B cell (primary cell): Measurements from ENCODE around the gene DNTTIP2. TPM values are rescaled to one million over a fixed set of nuclear protein-coding genes. Genes with fewer than 3 reads are reported as not detected.

Experiments
- ATAC-seq: fragments of 200-7000 bp; cut with Tn5 transposase; one replicate; pipeline ENCODE4 v1.10.0; 2021; ENCODE audit warnings: low read depth, mild to moderate bottlenecking, moderate number of reproducible peaks, moderate library complexity
- CTCF ChIA-PET: fragments of 350-600 bp; sonication (Branson Sonifier 250); formaldehyde crosslinking; loops from one replicate; lab custom pipeline; 2021; ENCODE audit warnings: antibody characterized with exemption, inconsistent platforms; lab: Charles Lee
- POLR2A ChIA-PET: fragments of 350-600 bp; sonication (Branson Sonifier 250); formaldehyde crosslinking; loops from one replicate; lab custom pipeline; 2021; ENCODE audit warnings: antibody characterized with exemption; lab: Charles Lee
- DNase-seq: peaks from one replicate; pipeline ENCODE4 v3.0.0; 2013
- H2AFZ ChIP-seq: 2 replicates; pipeline ENCODE4 v1.6.1; 2012; ENCODE audit warnings: mild to moderate bottlenecking, low read depth, low read length; ENCODE audit not compliant: insufficient read depth, poor library complexity, severe bottlenecking
- H3K27ac ChIP-seq, 2 donors: 1 replicate in 1 of 2; 2 replicates in 1 of 2; pipeline ENCODE4 v1.5.1; 2012 to 2013; ENCODE audit warnings: low read length in 2 of 2, mild to moderate bottlenecking in 2 of 2, moderate library complexity in 1 of 2
- H3K27me3 ChIP-seq, 4 experiments: fragments of 200-600 bp in 1 of 4; sonication (generic) in 1 of 4; replicated peaks in 1 of 4; 1 replicate in 2 of 4; 2 replicates in 2 of 4; pipeline versions ENCODE4 v1.6.1 to v1.7.0; 2013 to 2016; ENCODE audit warnings: low read length in 3 of 4, mild to moderate bottlenecking in 2 of 4, mixed read lengths in 1 of 4, moderate library complexity in 1 of 4; ENCODE audit not compliant: insufficient read depth in 4 of 4, control insufficient read depth in 3 of 4; ENCODE audit errors: control extremely low read depth in 1 of 4
- H3K36me3 ChIP-seq, 2 experiments: replicated peaks in 1 of 2; 1 replicate in 1 of 2; 2 replicates in 1 of 2; pipeline versions ENCODE4 v1.6.1 to v1.7.1; 2013; ENCODE audit warnings: low read length in 1 of 2; ENCODE audit not compliant: insufficient read depth in 2 of 2, control insufficient read depth in 1 of 2; ENCODE audit errors: control extremely low read depth in 1 of 2, extremely low read depth in 1 of 2
- H3K4me1 ChIP-seq, 2 donors: fragments of 200-600 bp in 1 of 2; sonication (generic) in 1 of 2; 1 replicate in 1 of 2; 2 replicates in 1 of 2; pipeline versions ENCODE4 v1.5.1 to v1.6.1; 2013 to 2017; ENCODE audit warnings: low read length in 2 of 2; ENCODE audit not compliant: control insufficient read depth in 2 of 2, insufficient read depth in 2 of 2
- H3K4me2 ChIP-seq: replicated peaks from 2 replicates; pipeline ENCODE3; 2012; ENCODE audit warnings: mild to moderate bottlenecking, low read depth, low read length; ENCODE audit not compliant: poor library complexity, severe bottlenecking
- H3K4me3 ChIP-seq, 5 experiments: fragments of 200-600 bp in 1 of 5; sonication (generic) in 1 of 5; 1 replicate in 3 of 5; 2 replicates in 2 of 5; pipeline versions ENCODE4 v1.5.1 to v1.7.0; 2011 to 2016; ENCODE audit warnings: low read length in 4 of 5, mild to moderate bottlenecking in 4 of 5, low read depth in 2 of 5, control low read depth in 1 of 5, moderate library complexity in 1 of 5; ENCODE audit not compliant: insufficient read depth in 1 of 5; ENCODE audit errors: control extremely low read depth in 1 of 5, extremely low read depth in 1 of 5
- H3K79me2 ChIP-seq: fragments of 200-600 bp; sonication (generic); one replicate; pipeline ENCODE4 v1.6.0; 2016; ENCODE audit warnings: low read length; ENCODE audit not compliant: control insufficient read depth, insufficient read depth
- H3K9ac ChIP-seq: fragments of 200-600 bp; sonication (generic); 2 replicates; pipeline ENCODE4 v1.6.1; 2017; ENCODE audit warnings: mild to moderate bottlenecking, low read length, moderate library complexity
- H3K9me3 ChIP-seq, 3 donors: one replicate each; pipeline versions ENCODE4 v1.6.1 to v1.7.1; 2013; ENCODE audit warnings: low read length in 2 of 3; ENCODE audit not compliant: control insufficient read depth in 2 of 3, insufficient read depth in 1 of 3; ENCODE audit errors: control extremely low read depth in 1 of 3
- H4K20me1 ChIP-seq: 2 replicates; pipeline ENCODE4 v1.6.0; 2012; ENCODE audit warnings: mild to moderate bottlenecking, low read length; ENCODE audit not compliant: insufficient read depth, control insufficient read depth, poor library complexity, severe bottlenecking
- H3K27ac Mint-ChIP-seq: one replicate; pipeline ENCODE4 v1.8.0; 2021; ENCODE audit warnings: mixed read lengths
- H3K27me3 Mint-ChIP-seq: one replicate; pipeline ENCODE4 v1.8.0; 2021; ENCODE audit warnings: mixed read lengths
- H3K4me1 Mint-ChIP-seq: one replicate; pipeline ENCODE4 v1.8.0; 2021; ENCODE audit warnings: mixed read lengths
- H3K4me3 Mint-ChIP-seq: one replicate; pipeline ENCODE4 v1.8.0; 2021; ENCODE audit warnings: mixed read lengths
- H3K9me3 Mint-ChIP-seq: one replicate; pipeline ENCODE4 v1.8.0; 2022; ENCODE audit warnings: mixed read lengths; ENCODE audit not compliant: insufficient read depth
- EZH2 ChIP-seq: IDR thresholded peaks from 2 replicates; pipeline ENCODE4 v1.6.1; 2012; ENCODE audit warnings: borderline replicate concordance, low read depth, mild to moderate bottlenecking, moderate library complexity, low read length; ENCODE audit not compliant: insufficient read depth, poor library complexity, severe bottlenecking
- WGBS: methylation state at CpG from one replicate; pipeline ENCODE4 v1.1.5; 2013; ENCODE audit warnings: missing lambda C conversion rate; ENCODE audit not compliant: insufficient coverage; 5-methylcytosine and 5-hydroxymethylcytosine counted together
- intact Hi-C: fragments of 100-400 bp; cut with micrococcal nuclease; formaldehyde crosslinking; loops from one replicate; pipeline ENCODE4 v1.10.0; 2022
- polyA plus RNA-seq: library from polyadenylated mRNA; depleted of rRNA; stranded (reverse); fragments of >200 nt; gene quantifications from 2 replicates; pipeline ENCODE4 v1.2.3, GENCODE V29; 2012
- total RNA-seq, 2 donors: library from RNA; stranded (reverse); fragments of 120-200 nt in 1 of 2; gene quantifications; 1 replicate in 1 of 2; 2 replicates in 1 of 2; pipeline versions ENCODE4 v1.2.3 to v1.2.4, GENCODE V29; 2013 to 2022
- TF ChIP-seq, protein P1 (sequence below): fragments of 200-600 bp; IDR thresholded peaks from one replicate; pipeline ENCODE4 v1.8.0; 2022; ENCODE audit warnings: antibody characterized with exemption, mild to moderate bottlenecking

DNTTIP2 gene
- total and polyA plus RNA-seq, 2 donors (not counting 1 experiment from before 2014, with no cell fraction given): 13.6 to 62.1 TPM

DNA sequence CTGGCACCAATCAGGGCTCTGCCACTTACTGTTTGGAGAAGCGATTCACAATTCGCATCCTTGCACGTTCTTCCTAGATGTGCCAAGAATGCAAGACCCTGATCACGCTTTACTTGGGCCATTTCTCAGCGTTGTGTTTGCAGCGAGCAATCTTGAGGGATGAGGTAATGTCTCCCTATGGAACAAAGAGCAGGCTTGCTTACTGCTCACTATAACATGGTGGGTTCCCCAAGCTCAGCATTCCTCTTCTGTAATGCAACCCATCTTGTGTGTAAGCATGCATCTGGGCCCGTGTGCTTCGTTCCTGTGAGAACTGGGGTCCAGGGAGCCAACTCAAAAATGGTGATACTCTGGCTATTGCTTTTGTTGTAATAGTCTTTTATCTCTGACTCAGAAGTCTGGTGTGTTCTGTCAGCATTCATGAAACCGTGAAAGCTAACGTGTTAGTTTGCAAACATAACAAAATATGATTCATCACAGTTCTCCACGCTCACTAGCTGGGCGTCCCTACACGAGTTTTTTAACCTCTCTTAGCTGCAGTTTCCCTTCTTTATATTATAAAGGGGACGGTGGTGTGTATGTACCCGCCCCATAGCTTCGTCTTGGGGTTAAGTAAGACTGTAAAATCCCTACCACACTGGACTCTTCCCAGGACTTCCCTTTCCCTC, 33.3 kb downstream of the DNTTIP2 start:
- Histone ChIP-seq H3K27me3 (no peaks in the 10 kb centered on the region), H3K9ac (peak overlapping the region; percentile 89), H3K36me3 (no peaks in the 10 kb centered on the region), H3K9me3 (peaks cover 0 to 6% (median 0%) of the 10 kb centered on the region in 3 donors), H3K27ac (peak overlapping the region; percentile 91 to 92), H2AFZ (peak overlapping the region; percentile 84), H3K4me2 (peak overlapping the region; percentile 78), H3K79me2 (no peaks in the 10 kb centered on the region), H3K4me3 (peak overlapping the region; percentile 25 to 90 (median 86)), H4K20me1 (no peaks in the 10 kb centered on the region), H3K4me1 (peaks cover 5 to 29% of the 10 kb centered on the region in 2 donors)
- peak; percentile 13 for ATAC-seq
- DNase-seq: no peak
- H3K27ac Mint-ChIP-seq: peak overlapping the region; percentile 100
- POLR2A ChIA-PET: interaction anchor here (0.5 to 1.3 kb wide), 5 partner anchors 29 to 766 kb away, joined by 3 to 11 read pairs (median 4); partner anchors contain the start of genes DNTTIP2 and MTF2
- CTCF ChIA-PET: interaction anchor here (0.7 to 12.1 kb wide), 14 partner anchors 25 to 765 kb away, joined by 3 to 229 read pairs (median 5); no protein-coding TSS in a partner anchor
- H3K27me3 Mint-ChIP-seq: peaks cover 4% of the 10 kb centered on the region
- TF ChIP-seq, protein P1, sequence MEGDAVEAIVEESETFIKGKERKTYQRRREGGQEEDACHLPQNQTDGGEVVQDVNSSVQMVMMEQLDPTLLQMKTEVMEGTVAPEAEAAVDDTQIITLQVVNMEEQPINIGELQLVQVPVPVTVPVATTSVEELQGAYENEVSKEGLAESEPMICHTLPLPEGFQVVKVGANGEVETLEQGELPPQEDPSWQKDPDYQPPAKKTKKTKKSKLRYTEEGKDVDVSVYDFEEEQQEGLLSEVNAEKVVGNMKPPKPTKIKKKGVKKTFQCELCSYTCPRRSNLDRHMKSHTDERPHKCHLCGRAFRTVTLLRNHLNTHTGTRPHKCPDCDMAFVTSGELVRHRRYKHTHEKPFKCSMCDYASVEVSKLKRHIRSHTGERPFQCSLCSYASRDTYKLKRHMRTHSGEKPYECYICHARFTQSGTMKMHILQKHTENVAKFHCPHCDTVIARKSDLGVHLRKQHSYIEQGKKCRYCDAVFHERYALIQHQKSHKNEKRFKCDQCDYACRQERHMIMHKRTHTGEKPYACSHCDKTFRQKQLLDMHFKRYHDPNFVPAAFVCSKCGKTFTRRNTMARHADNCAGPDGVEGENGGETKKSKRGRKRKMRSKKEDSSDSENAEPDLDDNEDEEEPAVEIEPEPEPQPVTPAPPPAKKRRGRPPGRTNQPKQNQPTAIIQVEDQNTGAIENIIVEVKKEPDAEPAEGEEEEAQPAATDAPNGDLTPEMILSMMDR: no peak
- TF ChIP-seq EZH2: no peak
- H3K4me1 Mint-ChIP-seq: peaks cover 24% of the 10 kb centered on the region
- H3K4me3 Mint-ChIP-seq: peak overlapping the region; percentile 95
- intact Hi-C loops: loop anchor here (1.0 to 5.0 kb wide), 8 partner anchors 95 to 1082 kb away; partner anchors contain the start of genes BCAR3, CCDC18, CNN3 and DIPK1A
- 69% methylated on average over 8 of the region's 16 CpGs for WGBS
- H3K9me3 Mint-ChIP-seq: no peaks in the 10 kb centered on the region
